Measurements from ENCODE around the gene MLEC.

DNA sequence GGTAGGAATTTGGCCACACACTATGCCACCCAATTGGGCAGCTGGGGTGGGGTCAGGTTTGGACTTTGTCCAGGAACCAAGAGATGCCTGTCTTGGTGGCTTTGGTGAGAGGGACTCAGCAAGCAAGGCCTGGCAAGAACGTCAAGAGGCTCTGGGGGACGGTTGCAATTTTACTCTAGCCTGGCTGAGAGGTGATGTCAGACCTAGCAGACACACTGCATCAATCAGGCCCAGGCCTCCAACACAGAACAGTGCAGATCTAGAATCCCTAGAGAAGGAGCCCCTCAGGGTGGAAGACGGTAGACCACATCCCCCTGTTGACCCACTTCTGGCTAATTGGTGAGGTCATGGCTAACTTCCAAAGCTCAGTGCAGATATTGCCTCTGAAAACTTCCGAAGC lies 21.7 kb downstream of the MLEC start:
- TF ChIP-seq, protein P1, sequence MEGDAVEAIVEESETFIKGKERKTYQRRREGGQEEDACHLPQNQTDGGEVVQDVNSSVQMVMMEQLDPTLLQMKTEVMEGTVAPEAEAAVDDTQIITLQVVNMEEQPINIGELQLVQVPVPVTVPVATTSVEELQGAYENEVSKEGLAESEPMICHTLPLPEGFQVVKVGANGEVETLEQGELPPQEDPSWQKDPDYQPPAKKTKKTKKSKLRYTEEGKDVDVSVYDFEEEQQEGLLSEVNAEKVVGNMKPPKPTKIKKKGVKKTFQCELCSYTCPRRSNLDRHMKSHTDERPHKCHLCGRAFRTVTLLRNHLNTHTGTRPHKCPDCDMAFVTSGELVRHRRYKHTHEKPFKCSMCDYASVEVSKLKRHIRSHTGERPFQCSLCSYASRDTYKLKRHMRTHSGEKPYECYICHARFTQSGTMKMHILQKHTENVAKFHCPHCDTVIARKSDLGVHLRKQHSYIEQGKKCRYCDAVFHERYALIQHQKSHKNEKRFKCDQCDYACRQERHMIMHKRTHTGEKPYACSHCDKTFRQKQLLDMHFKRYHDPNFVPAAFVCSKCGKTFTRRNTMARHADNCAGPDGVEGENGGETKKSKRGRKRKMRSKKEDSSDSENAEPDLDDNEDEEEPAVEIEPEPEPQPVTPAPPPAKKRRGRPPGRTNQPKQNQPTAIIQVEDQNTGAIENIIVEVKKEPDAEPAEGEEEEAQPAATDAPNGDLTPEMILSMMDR (conservative IDR thresholded peaks at IDR 0.05 in 1 of 2, IDR thresholded peaks at IDR 0.05 in 1 of 2; ENCODE audit: low read depth in 1 of 2, low read length in 2 of 2), result no peak
- no peak for TF ChIP-seq EZH2 (IDR thresholded peaks at IDR 0.05; ENCODE audit: low read length, missing control alignments)
